GM23338 (cell line): ENCODE measurements around the gene VCL. TPM values are rescaled to one million over a fixed set of nuclear protein-coding genes. Genes with fewer than 3 reads are reported as not detected.
A peak's percentile ranks its signal among the peaks of the same experiment; 100 is the strongest.

ENCODE experiments used
- ATAC-seq: fragments of 200-7000 bp; cut with Tn5 transposase; 3 replicates; pipeline ENCODE4 v1.9.1; 2020
- DNase-seq: peaks from one replicate; pipeline ENCODE4 v3.0.0-alpha.2; 2015; ENCODE audit warnings: low spot score
- H2AFZ ChIP-seq: fragments of 200-600 bp; sonication (generic); 2 replicates; pipeline ENCODE4 v1.8.0; 2016; ENCODE audit warnings: antibody characterized with exemption, mild to moderate bottlenecking, moderate library complexity
- H3F3A ChIP-seq: fragments of 200-600 bp; sonication (generic); replicated peaks from 2 replicates; pipeline ENCODE4 v1.8.0; 2017; ENCODE audit warnings: antibody characterized with exemption, mixed run types, low read depth
- H3K27ac ChIP-seq: fragments of 200-600 bp; sonication (generic); 2 replicates; pipeline ENCODE4 v1.6.1; 2016; ENCODE audit warnings: low read depth
- H3K27me3 ChIP-seq: fragments of 200-600 bp; sonication (generic); 2 replicates; pipeline ENCODE4 v1.8.0; 2016; ENCODE audit warnings: mild to moderate bottlenecking, mixed run types, moderate library complexity; ENCODE audit not compliant: insufficient read depth
- H3K36me3 ChIP-seq: fragments of 200-600 bp; sonication (generic); 2 replicates; pipeline ENCODE4 v1.8.0; 2016; ENCODE audit warnings: mild to moderate bottlenecking; ENCODE audit not compliant: insufficient read depth
- H3K4me1 ChIP-seq: fragments of 200-600 bp; sonication (generic); 2 replicates; pipeline ENCODE4 v1.8.0; 2016; ENCODE audit warnings: mild to moderate bottlenecking, moderate library complexity; ENCODE audit not compliant: insufficient read depth
- H3K4me2 ChIP-seq: fragments of 200-600 bp; sonication (generic); 2 replicates; pipeline ENCODE4 v1.7.1; 2017; ENCODE audit warnings: mixed run types
- H3K4me3 ChIP-seq: fragments of 200-600 bp; sonication (generic); 2 replicates; pipeline ENCODE4 v1.6.1; 2016; ENCODE audit warnings: mixed run types
- H3K79me2 ChIP-seq: fragments of 200-600 bp; sonication (generic); replicated peaks from 2 replicates; pipeline ENCODE4 v1.8.0; 2017; ENCODE audit warnings: mild to moderate bottlenecking; ENCODE audit not compliant: insufficient read depth
- H3K9me2 ChIP-seq: fragments of 200-600 bp; sonication (generic); 2 replicates; pipeline ENCODE4 v1.8.0; 2017; ENCODE audit not compliant: insufficient read depth
- H4K20me1 ChIP-seq: fragments of 200-600 bp; sonication (generic); replicated peaks from 2 replicates; pipeline ENCODE4 v1.8.0; 2017; ENCODE audit warnings: mild to moderate bottlenecking; ENCODE audit not compliant: insufficient read depth
- H3K27ac Mint-ChIP-seq: 2 replicates; pipeline ENCODE4 v1.8.0; 2020; ENCODE audit warnings: inconsistent platforms, mild to moderate bottlenecking, moderate library complexity, mixed read lengths
- H3K27me3 Mint-ChIP-seq: 3 replicates; pipeline ENCODE4 v1.8.0; 2022; ENCODE audit warnings: low read depth, mild to moderate bottlenecking, moderate library complexity, mixed read lengths, inconsistent platforms; ENCODE audit not compliant: insufficient read depth, poor library complexity
- H3K36me3 Mint-ChIP-seq: 3 replicates; pipeline ENCODE4 v1.8.0; 2021; ENCODE audit warnings: low read depth, mild to moderate bottlenecking, inconsistent platforms, moderate library complexity, mixed read lengths
- H3K4me1 Mint-ChIP-seq: 3 replicates; pipeline ENCODE4 v1.8.0; 2020; ENCODE audit warnings: mild to moderate bottlenecking, inconsistent platforms, mixed read lengths
- H3K4me3 Mint-ChIP-seq: 3 replicates; pipeline ENCODE4 v1.8.0; 2021; ENCODE audit warnings: moderate library complexity, mild to moderate bottlenecking, inconsistent platforms, mixed read lengths
- H3K9me3 Mint-ChIP-seq: 3 replicates; pipeline ENCODE4 v1.8.0; 2020; ENCODE audit warnings: moderate library complexity, mild to moderate bottlenecking, inconsistent platforms, mixed read lengths
- CTCF ChIP-seq, 2 experiments: fragments of 200-600 bp in 1 of 2; sonication (generic) in 1 of 2; conservative IDR thresholded peaks; 2 replicates each; pipeline versions ENCODE4 v1.5.1 to v1.6.1; 2016 to 2017; ENCODE audit warnings: antibody characterized with exemption in 2 of 2, low read depth in 2 of 2, mild to moderate bottlenecking in 2 of 2, moderate library complexity in 1 of 2
- EZH2phosphoT487 ChIP-seq: fragments of 200-600 bp; sonication (generic); IDR thresholded peaks from one replicate; pipeline ENCODE4 v1.8.1; 2018; ENCODE audit warnings: antibody characterized with exemption; ENCODE audit not compliant: unreplicated experiment
- JUNB ChIP-seq: IDR thresholded peaks from one replicate; pipeline ENCODE4 v1.6.1; 2016; ENCODE audit warnings: antibody characterized with exemption; ENCODE audit not compliant: unreplicated experiment
- REST ChIP-seq: IDR thresholded peaks from one replicate; pipeline ENCODE4 v1.6.1; 2018; ENCODE audit warnings: antibody characterized with exemption; ENCODE audit not compliant: unreplicated experiment
- STAT1 ChIP-seq: IDR thresholded peaks from one replicate; pipeline ENCODE4 v1.6.1; 2016; ENCODE audit warnings: antibody characterized with exemption; ENCODE audit not compliant: unreplicated experiment
- ZNF331 ChIP-seq: fragments of 250-450 bp; sonication (Bioruptor Pico); IDR thresholded peaks from 2 replicates; pipeline ENCODE4 v1.5.0; 2020; ENCODE audit warnings: low read depth, mild to moderate bottlenecking, moderate library complexity
- ZNF462 ChIP-seq: fragments of 250-450 bp; sonication (Bioruptor Pico); IDR thresholded peaks from 2 replicates; pipeline ENCODE4 v1.5.0; 2020; ENCODE audit warnings: mild to moderate bottlenecking, moderate library complexity
- polyA plus RNA-seq: library from polyadenylated mRNA; unstranded; fragments of >200 nt; fragmentation: Nextera tagmentation; extraction: Ambion mirVana; gene quantifications from 2 replicates; pipeline ENCODE4 v1.2.1, GENCODE V29; 2016
- total RNA-seq: library from RNA; depleted of rRNA; stranded (reverse); fragments of >200 nt; shearing (Covaris generic); gene quantifications from 2 replicates; pipeline ENCODE4 v1.2.3, GENCODE V29; 2014

The VCL gene
- total and polyA plus RNA-seq, 2 experiments from 2014 or later, result 60.7 to 254 TPM

- Histone ChIP-seq H3K36me3 (peaks cover 7% of the 10 kb centered on the region), H3K9me2 (no peaks in the 10 kb centered on the region), H2AFZ (no peak overlapping the region), H3K79me2 (peaks cover 100% of the 10 kb centered on the region), H3K4me2 (no peak overlapping the region), H4K20me1 (peaks cover 74% of the 10 kb centered on the region), H3K4me1 (peaks cover 38% of the 10 kb centered on the region), H3F3A (no peaks in the 10 kb centered on the region; the same call in 1 of the 2 replicates), H3K4me3 (no peak overlapping the region), H3K27me3 (no peaks in the 10 kb centered on the region), H3K27ac (no peak overlapping the region)
- Mint-ChIP-seq H3K27ac (0 out of 2 replicates have a peak overlapping the region, but pooled peaks have one; percentile 12), H3K27me3 (peaks cover 16% of the 10 kb centered on the region), H3K36me3 (peaks cover 41% of the 10 kb centered on the region; the same call in 2 of the 3 replicates), H3K4me1 (peaks cover 56% of the 10 kb centered on the region), H3K4me3 (no peak overlapping the region), H3K9me3 (no peaks in the 10 kb centered on the region)
- ATAC-seq, result no peak
- TF ChIP-seq STAT1, result no peak
- no peak for TF ChIP-seq REST
- no peak for TF ChIP-seq ZNF331
- DNase-seq, result no peak
Measured at GRCh38 chr10:74008212-74008731, 10.4 kb downstream of the VCL start.

GRCh38 chr10:74011017-74011416 lies 13.1 kb downstream of the VCL start:
- Histone ChIP-seq H3F3A (peaks cover 3% of the 10 kb centered on the region; the same call in 1 of the 2 replicates), H3K27me3 (no peaks in the 10 kb centered on the region), H3K9me2 (no peaks in the 10 kb centered on the region), H4K20me1 (peaks cover 77% of the 10 kb centered on the region), H3K27ac (peak overlapping the region; percentile 2; the same call in 1 of the 2 replicates), H3K36me3 (no peaks in the 10 kb centered on the region), H2AFZ (no peak overlapping the region), H3K4me3 (no peak overlapping the region), H3K4me1 (peaks cover 32% of the 10 kb centered on the region), H3K4me2 (0 out of 2 replicates have a peak overlapping the region, but pooled peaks have one; percentile 2), H3K79me2 (peaks cover 100% of the 10 kb centered on the region)
- H3K36me3 Mint-ChIP-seq, result peaks cover 36% of the 10 kb centered on the region; the same call in 2 of the 3 replicates
- peaks cover 47% of the 10 kb centered on the region for H3K4me1 Mint-ChIP-seq
- H3K4me3 Mint-ChIP-seq, result no peak overlapping the region
- no peak for ATAC-seq
- no peaks in the 10 kb centered on the region for H3K9me3 Mint-ChIP-seq
- H3K27ac Mint-ChIP-seq, result no peak overlapping the region
- no peak for DNase-seq
- peaks cover 11% of the 10 kb centered on the region for H3K27me3 Mint-ChIP-seq
- TF ChIP-seq ZNF462 (CRISPR knock-in tag) (no peak), EZH2phosphoT487 (no peak), CTCF (conservative IDR thresholded peaks at IDR 0.05; ENCODE audit: low read depth in 2 of 2) (no peak), JUNB (no peak)
